BJ (cell line): Measurements from ENCODE around the gene MARCKSL1. TPM values are rescaled to one million over a fixed set of nuclear protein-coding genes. Genes with fewer than 3 reads are reported as not detected.

Experiments used
- CTCF ChIA-PET: fragments of 350-600 bp; formaldehyde crosslinking; extraction: SDS; loops from one replicate; lab custom pipeline; 2021; ENCODE audit warnings: antibody characterized with exemption, inconsistent platforms; lab: Yijun Ruan, JAX
- POLR2A ChIA-PET: fragments of 300-600 bp; sonication (Branson Sonifier 250); formaldehyde crosslinking; extraction: SDS; loops from one replicate; lab custom pipeline; 2021; ENCODE audit warnings: antibody characterized with exemption; lab: Charles Lee
- DNase-seq: peaks from one replicate; pipeline ENCODE4 v3.0.0-alpha.2; 2011; ENCODE audit warnings: low read depth
- H3K27me3 ChIP-seq: 2 replicates; pipeline ENCODE4 v1.6.0; 2011; ENCODE audit warnings: low read length; ENCODE audit not compliant: control insufficient read depth, insufficient read depth
- H3K36me3 ChIP-seq: 2 replicates; pipeline ENCODE4 v1.5.1; 2011; ENCODE audit warnings: low read length; ENCODE audit not compliant: control insufficient read depth, insufficient read depth
- H3K4me3 ChIP-seq: 2 replicates; pipeline ENCODE4 v1.5.1; 2011; ENCODE audit warnings: low read depth, mild to moderate bottlenecking, control low read depth, low read length
- CTCF ChIP-seq: IDR thresholded peaks from 2 replicates; pipeline ENCODE4 v1.5.1; 2011; ENCODE audit warnings: low read depth, mild to moderate bottlenecking, control low read depth, inconsistent platforms, low read length, moderate library complexity; ENCODE audit not compliant: insufficient read depth
- polyA plus RNA-seq: library from polyadenylated mRNA; depleted of rRNA; stranded (reverse); fragments of >200 nt; gene quantifications from 2 replicates; pipeline ENCODE4 v1.2.3, GENCODE V29; 2011

MARCKSL1 gene
- polyA plus RNA-seq, 1 experiment = 52.0 TPM

GRCh38 chr1:32341186-32341757, 5.2 kb upstream of the MARCKSL1 start:
- no peak overlapping the region for H3K4me3 ChIP-seq
- ChIA-PET POLR2A (no interaction called here), CTCF (no interaction called here)

GRCh38 chr1:32339363-32339978, 3.4 kb upstream of the MARCKSL1 start:
- ChIA-PET POLR2A (no interaction called here), CTCF (no interaction called here)
- no peak overlapping the region for H3K4me3 ChIP-seq

More at GRCh38 chr1:32341186-32341757, 5.2 kb upstream of the MARCKSL1 start:
- no peaks in the 10 kb centered on the region for H3K27me3 ChIP-seq
- DNase-seq = no peak
- no peak for TF ChIP-seq CTCF
- no peaks in the 10 kb centered on the region for H3K36me3 ChIP-seq

GRCh38 chr1:32338637-32339145, 2.7 kb upstream of the MARCKSL1 start:
- no peak overlapping the region for H3K4me3 ChIP-seq
- no peaks in the 10 kb centered on the region for H3K27me3 ChIP-seq
- POLR2A ChIA-PET = no interaction called here
- no peak for DNase-seq
- CTCF ChIA-PET = no interaction called here
- TF ChIP-seq CTCF = no peak
- H3K36me3 ChIP-seq = 0 out of 2 replicates have a peak, but pooled peaks cover 2% of the 10 kb centered on the region

More at GRCh38 chr1:32339363-32339978, 3.4 kb upstream of the MARCKSL1 start:
- no peaks in the 10 kb centered on the region for H3K27me3 ChIP-seq
- TF ChIP-seq CTCF = no peak
- DNase-seq = no peak
- H3K36me3 ChIP-seq = 0 out of 2 replicates have a peak, but pooled peaks cover under 1% of the 10 kb centered on the region

GRCh38 chr1:32337855-32338636, 2.0 kb upstream of the MARCKSL1 start:
- POLR2A ChIA-PET = interaction anchor here (0.7 kb wide), 1 partner anchor 7 kb away, joined by 4 read pairs; no protein-coding TSS in a partner anchor
- H3K27me3 ChIP-seq = no peaks in the 10 kb centered on the region
- H3K36me3 ChIP-seq = peaks cover 2% of the 10 kb centered on the region; the same call in 1 of the 2 replicates
- H3K4me3 ChIP-seq = no peak overlapping the region
- DNase-seq = no peak
- no peak for TF ChIP-seq CTCF
- CTCF ChIA-PET = interaction anchor here (1.1 kb wide), 1 partner anchor 123 kb away, joined by 3 read pairs; no protein-coding TSS in a partner anchor
